ENCODE data around the gene SLC22A2.

The SLC22A2 gene

GRCh38 chr6:160269771-160270170, 11.2 kb upstream of the SLC22A2 start:
- no peaks in the 10 kb centered on the region for H3K79me2 ChIP-seq
- no peaks in the 10 kb centered on the region for H3K4me1 ChIP-seq
- no peak overlapping the region for H3K4me2 ChIP-seq (ENCODE audit: low read length)
- H3K27me3 ChIP-seq (ENCODE audit: control insufficient read depth, insufficient read depth, low read length), result no peaks in the 10 kb centered on the region
- H3K4me3 ChIP-seq (ENCODE audit: low read depth, low read length), result no peak overlapping the region
- H2AFZ ChIP-seq, result no peak overlapping the region
- no peaks in the 10 kb centered on the region for H3K36me3 ChIP-seq (ENCODE audit: control insufficient read depth, insufficient read depth, low read length)
- H3K27ac ChIP-seq, result no peak overlapping the region
- no peak overlapping the region for H3K9ac ChIP-seq
- no peak for TF ChIP-seq CTCF (IDR thresholded peaks at IDR 0.05)
- no peaks in the 10 kb centered on the region for H3K9me3 ChIP-seq (ENCODE audit: control insufficient read depth, low read length)

- H3K4me2 ChIP-seq (ENCODE audit: low read length), result no peak overlapping the region
- TF ChIP-seq CTCF (IDR thresholded peaks at IDR 0.05), result no peak
Observed at GRCh38 chr6:160269023-160269521, 10.5 kb upstream of the SLC22A2 start.

DNA sequence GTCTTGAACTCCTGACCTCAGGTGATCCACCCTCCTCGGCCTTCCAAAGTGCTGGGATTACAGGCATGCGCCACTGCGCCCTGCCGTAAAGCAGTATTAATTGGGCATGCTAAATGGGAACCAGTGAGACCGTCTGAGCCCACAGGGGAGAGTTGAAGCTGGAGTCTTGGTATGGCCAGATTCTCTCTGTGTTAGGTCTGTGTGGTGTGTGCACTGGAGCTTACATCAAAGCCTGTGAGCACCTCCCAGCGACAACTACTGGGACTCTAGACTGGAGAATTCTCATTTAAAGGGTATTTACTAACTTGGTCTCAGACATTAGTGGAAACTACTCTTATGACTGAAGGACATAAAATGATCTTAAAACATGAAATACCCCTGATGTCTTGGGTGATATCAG, 8.5 kb upstream of the SLC22A2 start:
- H3K9ac ChIP-seq, result no peak overlapping the region
- no peak overlapping the region for H2AFZ ChIP-seq
- H3K27me3 ChIP-seq (ENCODE audit: control insufficient read depth, insufficient read depth, low read length), result no peaks in the 10 kb centered on the region
- H3K4me1 ChIP-seq, result no peaks in the 10 kb centered on the region
- H3K79me2 ChIP-seq, result no peaks in the 10 kb centered on the region
- no peak overlapping the region for H3K4me2 ChIP-seq (ENCODE audit: low read length)
- no peaks in the 10 kb centered on the region for H3K36me3 ChIP-seq (ENCODE audit: control insufficient read depth, insufficient read depth, low read length)
- H3K4me3 ChIP-seq (ENCODE audit: low read depth, low read length), result no peak overlapping the region
- H3K27ac ChIP-seq, result no peak overlapping the region
- TF ChIP-seq CTCF (IDR thresholded peaks at IDR 0.05), result no peak
- H3K9me3 ChIP-seq (ENCODE audit: control insufficient read depth, low read length), result no peaks in the 10 kb centered on the region

More at GRCh38 chr6:160269023-160269521, 10.5 kb upstream of the SLC22A2 start:
- H3K79me2 ChIP-seq, result no peaks in the 10 kb centered on the region
- H3K4me3 ChIP-seq (ENCODE audit: low read depth, low read length), result no peak overlapping the region
- no peak overlapping the region for H2AFZ ChIP-seq
- no peaks in the 10 kb centered on the region for H3K4me1 ChIP-seq
- H3K27me3 ChIP-seq (ENCODE audit: control insufficient read depth, insufficient read depth, low read length), result no peaks in the 10 kb centered on the region
- no peak overlapping the region for H3K27ac ChIP-seq
- H3K36me3 ChIP-seq (ENCODE audit: control insufficient read depth, insufficient read depth, low read length), result no peaks in the 10 kb centered on the region
- no peaks in the 10 kb centered on the region for H3K9me3 ChIP-seq (ENCODE audit: control insufficient read depth, low read length)
- H3K9ac ChIP-seq, result no peak overlapping the region

DNA sequence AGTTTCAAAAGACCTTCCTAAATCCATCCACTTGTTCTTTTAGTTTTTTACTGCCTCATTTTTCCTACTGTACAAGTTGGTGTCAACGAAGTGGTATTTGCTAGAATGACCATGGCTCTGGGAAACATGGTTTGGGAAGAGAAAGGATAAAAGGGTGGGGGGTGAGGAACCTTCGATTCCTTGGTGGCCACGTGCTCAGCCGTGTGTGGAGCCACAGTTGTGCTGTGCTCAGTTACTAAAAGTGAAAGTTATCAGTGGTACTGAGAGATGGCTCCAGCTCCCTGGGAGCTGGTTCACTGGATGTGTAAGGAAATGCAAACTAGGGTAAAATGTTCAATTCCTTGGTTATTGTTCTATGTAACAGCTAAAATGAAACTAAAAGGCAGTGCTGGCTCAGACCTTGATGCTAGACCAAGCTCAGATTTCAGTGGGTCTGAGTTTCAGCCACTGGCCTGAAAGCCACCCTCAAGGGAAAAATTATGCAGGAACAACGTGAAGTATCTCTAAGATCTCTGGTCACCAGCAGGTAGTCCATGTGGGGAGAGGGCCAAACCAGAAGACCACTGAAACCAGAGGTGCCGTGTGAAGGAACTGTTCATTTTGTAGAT, 7.4 kb upstream of the SLC22A2 start:
- H3K4me2 ChIP-seq (ENCODE audit: low read length), result no peak overlapping the region
- H3K4me1 ChIP-seq, result peaks cover under 1% of the 10 kb centered on the region
- H3K79me2 ChIP-seq, result no peaks in the 10 kb centered on the region
- TF ChIP-seq CTCF (IDR thresholded peaks at IDR 0.05), result no peak
- no peaks in the 10 kb centered on the region for H3K9me3 ChIP-seq (ENCODE audit: control insufficient read depth, low read length)
- H3K9ac ChIP-seq, result no peak overlapping the region
- H3K27ac ChIP-seq, result no peak overlapping the region
- H3K36me3 ChIP-seq (ENCODE audit: control insufficient read depth, insufficient read depth, low read length), result no peaks in the 10 kb centered on the region
- no peak overlapping the region for H3K4me3 ChIP-seq (ENCODE audit: low read depth, low read length)
- H2AFZ ChIP-seq, result peak overlapping the region; percentile 1
- no peaks in the 10 kb centered on the region for H3K27me3 ChIP-seq (ENCODE audit: control insufficient read depth, insufficient read depth, low read length)

DNA sequence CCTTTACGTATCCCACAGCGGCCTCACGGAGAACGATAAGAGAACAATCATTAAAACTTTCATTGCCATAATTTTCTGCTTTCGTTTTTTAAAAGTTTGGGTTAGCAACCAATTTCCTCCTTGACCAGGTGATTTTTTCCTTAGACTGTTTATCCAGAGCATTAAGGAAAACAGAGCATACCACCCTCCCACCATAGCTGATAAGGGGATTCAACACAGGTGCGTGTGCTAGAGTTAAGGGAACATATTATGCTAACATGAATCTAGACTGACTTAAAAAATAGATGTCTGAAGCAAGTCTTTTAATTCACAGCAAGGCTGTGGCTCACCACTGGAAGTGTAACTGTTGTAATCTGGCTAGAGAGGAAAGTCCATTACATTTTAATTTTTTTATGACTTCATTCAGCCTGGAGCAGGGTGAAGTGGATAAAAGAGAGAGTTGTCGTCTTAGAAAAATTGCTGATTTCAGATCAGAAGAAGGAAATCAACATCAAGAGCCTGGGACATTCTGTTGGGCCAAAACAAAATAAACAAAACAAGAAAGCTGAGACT, 5.5 kb upstream of the SLC22A2 start:
- H3K27me3 ChIP-seq (ENCODE audit: control insufficient read depth, insufficient read depth, low read length), result no peaks in the 10 kb centered on the region
- TF ChIP-seq CTCF (IDR thresholded peaks at IDR 0.05), result no peak
- H3K36me3 ChIP-seq (ENCODE audit: control insufficient read depth, insufficient read depth, low read length), result no peaks in the 10 kb centered on the region
- H3K27ac ChIP-seq, result no peak overlapping the region
- H3K9me3 ChIP-seq (ENCODE audit: control insufficient read depth, low read length), result no peaks in the 10 kb centered on the region
- H3K4me3 ChIP-seq (ENCODE audit: low read depth, low read length), result no peak overlapping the region
- peaks cover 3% of the 10 kb centered on the region for H3K4me1 ChIP-seq
- no peak overlapping the region for H3K9ac ChIP-seq
- H3K79me2 ChIP-seq, result no peaks in the 10 kb centered on the region
- no peak overlapping the region for H3K4me2 ChIP-seq (ENCODE audit: low read length)
- H2AFZ ChIP-seq, result no peak overlapping the region

Measured in parathyroid adenoma (tissue), 2 donors.